Natural killer cell (primary cell): ENCODE measurements around the gene CACNG7. TPM values are rescaled to one million over a fixed set of nuclear protein-coding genes. Genes with fewer than 3 reads are reported as not detected.

Experiments
- ATAC-seq, 3 donors: fragments of 150-1000 bp in 2 of 3; fragments of 200-7000 bp in 1 of 3; cut with Tn5 transposase; 1 replicate in 1 of 3; 2 replicates in 2 of 3; pipeline ENCODE4 v1.10.0; 2021; ENCODE audit warnings: mild to moderate bottlenecking in 2 of 3, moderate library complexity in 2 of 3
- DNase-seq, 2 donors: peaks; one replicate each; pipeline versions ENCODE4 v3.0.0 to v3.0.0-alpha.2; 2013 to 2021; ENCODE audit warnings: mixed read lengths in 1 of 2
- H3K27ac ChIP-seq: one replicate; pipeline ENCODE4 v1.5.1; 2013; ENCODE audit warnings: mild to moderate bottlenecking, low read length
- H3K27me3 ChIP-seq: one replicate; pipeline ENCODE4 v1.6.1; 2013; ENCODE audit warnings: low read length; ENCODE audit not compliant: control insufficient read depth, insufficient read depth
- H3K36me3 ChIP-seq: one replicate; pipeline ENCODE4 v1.6.1; 2013; ENCODE audit warnings: low read length; ENCODE audit not compliant: control insufficient read depth, insufficient read depth
- H3K4me1 ChIP-seq: one replicate; pipeline ENCODE4 v1.6.1; 2013; ENCODE audit warnings: low read length; ENCODE audit not compliant: control insufficient read depth, insufficient read depth
- H3K4me3 ChIP-seq: one replicate; pipeline ENCODE4 v1.5.1; 2013; ENCODE audit warnings: low read length
- H3K9me3 ChIP-seq: one replicate; pipeline ENCODE4 v1.6.1; 2013; ENCODE audit warnings: low read length; ENCODE audit not compliant: control insufficient read depth, insufficient read depth
- H3K27ac Mint-ChIP-seq, 2 donors: one replicate each; pipeline ENCODE4 v1.8.0; 2022; ENCODE audit warnings: mild to moderate bottlenecking in 2 of 2, mixed read lengths in 2 of 2, moderate library complexity in 1 of 2
- H3K27me3 Mint-ChIP-seq, 2 donors: one replicate each; pipeline ENCODE4 v1.8.0; 2022; ENCODE audit warnings: low read depth in 2 of 2, mixed read lengths in 2 of 2
- H3K36me3 Mint-ChIP-seq: one replicate; pipeline ENCODE4 v1.8.0; 2022; ENCODE audit warnings: mixed read lengths
- H3K4me1 Mint-ChIP-seq, 2 donors: one replicate each; pipeline ENCODE4 v1.8.0; 2022; ENCODE audit warnings: mixed read lengths in 2 of 2
- H3K4me3 Mint-ChIP-seq: one replicate; pipeline ENCODE4 v1.8.0; 2022; ENCODE audit warnings: mild to moderate bottlenecking, moderate library complexity, mixed read lengths
- H3K9me3 Mint-ChIP-seq, 2 donors: one replicate each; pipeline ENCODE4 v1.8.0; 2022; ENCODE audit warnings: mixed read lengths in 2 of 2
- CTCF ChIP-seq: fragments of 200-600 bp; IDR thresholded peaks from one replicate; pipeline ENCODE4 v1.8.0; 2022; ENCODE audit warnings: antibody characterized with exemption
- WGBS: methylation state at CpG from one replicate; pipeline ENCODE4 v1.1.7; 2013; ENCODE audit warnings: missing lambda C conversion rate; ENCODE audit not compliant: insufficient coverage; 5-methylcytosine and 5-hydroxymethylcytosine counted together
- intact Hi-C: fragments of 100-400 bp; cut with micrococcal nuclease; formaldehyde crosslinking; loops from one replicate; pipeline ENCODE4 v1.14.2; 2022
- total RNA-seq, 4 donors: library from RNA; stranded (reverse); fragments of 120-200 nt in 1 of 4; gene quantifications; one replicate each; pipeline versions ENCODE4 v1.2.3 to v1.2.4, GENCODE V29; 2013 to 2022

The CACNG7 gene
- total RNA-seq, 3 donors from 2014 or later (not counting 1 experiment from before 2014, with no cell fraction given): not detected

- no peak overlapping the region for H3K4me3 ChIP-seq
- H3K36me3 ChIP-seq: no peaks in the 10 kb centered on the region
- Mint-ChIP-seq H3K4me1 (peaks cover 0 to 6% of the 10 kb centered on the region in 2 donors), H3K36me3 (no peaks in the 10 kb centered on the region), H3K9me3 (no peaks in the 10 kb centered on the region), H3K4me3 (peak overlapping the region; percentile 8), H3K27ac (no peak overlapping the region), H3K27me3 (peaks cover 15 to 20% of the 10 kb centered on the region in 2 donors)
- no peak for TF ChIP-seq CTCF
- no peak for DNase-seq
- peaks cover 31% of the 10 kb centered on the region for H3K4me1 ChIP-seq
- H3K27me3 ChIP-seq: peaks cover 44% of the 10 kb centered on the region
- no peak overlapping the region for H3K27ac ChIP-seq
- ATAC-seq: no peak
- intact Hi-C loops: no loop called here
- no peaks in the 10 kb centered on the region for H3K9me3 ChIP-seq
- WGBS: 7% methylated on average over 18 of the region's 18 CpGs
Measured at GRCh38 chr19:53882391-53883050, 26.6 kb upstream of the CACNG7 start.

- 2% methylated on average over 12 of the region's 19 CpGs for WGBS
- H3K4me3 Mint-ChIP-seq: no peak overlapping the region
Measured at GRCh38 chr19:53883231-53883661, 25.8 kb upstream of the CACNG7 start.

DNA sequence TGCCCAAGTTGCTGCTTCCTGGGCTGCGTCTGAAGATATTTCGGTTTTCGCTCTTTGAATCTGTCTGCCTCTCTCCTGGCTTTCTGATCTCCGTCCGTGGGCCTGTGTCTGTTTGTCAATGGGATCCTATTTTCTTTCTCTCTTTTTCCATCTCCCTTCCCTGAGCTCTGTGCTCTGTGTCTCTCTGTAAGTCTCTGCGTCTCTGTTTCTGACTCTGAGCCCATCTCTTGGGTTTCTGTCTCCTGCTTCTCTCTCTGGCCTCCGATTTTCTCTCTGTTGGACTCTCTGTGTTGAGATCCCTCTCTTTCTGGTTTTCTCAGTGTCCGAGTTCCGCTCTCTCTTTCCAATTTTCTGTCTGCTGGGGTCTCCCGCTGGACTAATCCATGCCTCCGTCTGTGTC, 25.3 kb upstream of the CACNG7 start:
- Histone ChIP-seq H3K9me3 (no peaks in the 10 kb centered on the region), H3K4me1 (peaks cover 29% of the 10 kb centered on the region), H3K27ac (no peak overlapping the region), H3K36me3 (no peaks in the 10 kb centered on the region), H3K4me3 (no peak overlapping the region), H3K27me3 (peaks cover 44% of the 10 kb centered on the region)
- 29% methylated on average over 11 of the region's 11 CpGs for WGBS
- Mint-ChIP-seq H3K27ac (no peak overlapping the region), H3K27me3 (peaks cover 15 to 20% of the 10 kb centered on the region in 2 donors), H3K4me1 (peaks cover 0 to 6% of the 10 kb centered on the region in 2 donors), H3K36me3 (no peaks in the 10 kb centered on the region), H3K4me3 (no peak overlapping the region), H3K9me3 (no peaks in the 10 kb centered on the region)
- no peak for TF ChIP-seq CTCF
- ATAC-seq (no peak), DNase-seq (no peak)
- intact Hi-C loops: no loop called here

More at GRCh38 chr19:53883231-53883661, 25.8 kb upstream of the CACNG7 start:
- Histone ChIP-seq H3K4me3 (no peak overlapping the region), H3K4me1 (peaks cover 31% of the 10 kb centered on the region), H3K36me3 (no peaks in the 10 kb centered on the region), H3K27me3 (peaks cover 44% of the 10 kb centered on the region), H3K9me3 (no peaks in the 10 kb centered on the region), H3K27ac (no peak overlapping the region)
- Mint-ChIP-seq H3K9me3 (no peaks in the 10 kb centered on the region), H3K4me1 (peaks cover 0 to 6% of the 10 kb centered on the region in 2 donors), H3K27me3 (peaks cover 15 to 20% of the 10 kb centered on the region in 2 donors), H3K27ac (no peak overlapping the region), H3K36me3 (no peaks in the 10 kb centered on the region)
- DNase-seq (peak; percentile 20 to 62), ATAC-seq (no peak)
- intact Hi-C loops: no loop called here
- TF ChIP-seq CTCF: no peak

- Histone ChIP-seq H3K4me1 (peaks cover 23% of the 10 kb centered on the region), H3K9me3 (no peaks in the 10 kb centered on the region), H3K36me3 (no peaks in the 10 kb centered on the region), H3K27ac (no peak overlapping the region), H3K4me3 (no peak overlapping the region), H3K27me3 (peaks cover 40% of the 10 kb centered on the region)
- WGBS: 43% methylated on average over 12 of the region's 12 CpGs
- Mint-ChIP-seq H3K4me3 (no peak overlapping the region), H3K27ac (no peak overlapping the region), H3K4me1 (peaks cover 0 to 6% of the 10 kb centered on the region in 2 donors), H3K27me3 (peaks cover 15 to 20% of the 10 kb centered on the region in 2 donors), H3K36me3 (no peaks in the 10 kb centered on the region), H3K9me3 (no peaks in the 10 kb centered on the region)
- intact Hi-C loops: no loop called here
- ATAC-seq (no peak), DNase-seq (no peak)
- no peak for TF ChIP-seq CTCF
Measured at GRCh38 chr19:53884256-53884655, 24.8 kb upstream of the CACNG7 start.
